ENCODE data around the gene RAD54L. TPM values are rescaled to one million over a fixed set of nuclear protein-coding genes. Genes with fewer than 3 reads are reported as not detected.

Gene RAD54L
- total RNA-seq, 1 donor from 2014 or later, result 0.71 TPM

DNA sequence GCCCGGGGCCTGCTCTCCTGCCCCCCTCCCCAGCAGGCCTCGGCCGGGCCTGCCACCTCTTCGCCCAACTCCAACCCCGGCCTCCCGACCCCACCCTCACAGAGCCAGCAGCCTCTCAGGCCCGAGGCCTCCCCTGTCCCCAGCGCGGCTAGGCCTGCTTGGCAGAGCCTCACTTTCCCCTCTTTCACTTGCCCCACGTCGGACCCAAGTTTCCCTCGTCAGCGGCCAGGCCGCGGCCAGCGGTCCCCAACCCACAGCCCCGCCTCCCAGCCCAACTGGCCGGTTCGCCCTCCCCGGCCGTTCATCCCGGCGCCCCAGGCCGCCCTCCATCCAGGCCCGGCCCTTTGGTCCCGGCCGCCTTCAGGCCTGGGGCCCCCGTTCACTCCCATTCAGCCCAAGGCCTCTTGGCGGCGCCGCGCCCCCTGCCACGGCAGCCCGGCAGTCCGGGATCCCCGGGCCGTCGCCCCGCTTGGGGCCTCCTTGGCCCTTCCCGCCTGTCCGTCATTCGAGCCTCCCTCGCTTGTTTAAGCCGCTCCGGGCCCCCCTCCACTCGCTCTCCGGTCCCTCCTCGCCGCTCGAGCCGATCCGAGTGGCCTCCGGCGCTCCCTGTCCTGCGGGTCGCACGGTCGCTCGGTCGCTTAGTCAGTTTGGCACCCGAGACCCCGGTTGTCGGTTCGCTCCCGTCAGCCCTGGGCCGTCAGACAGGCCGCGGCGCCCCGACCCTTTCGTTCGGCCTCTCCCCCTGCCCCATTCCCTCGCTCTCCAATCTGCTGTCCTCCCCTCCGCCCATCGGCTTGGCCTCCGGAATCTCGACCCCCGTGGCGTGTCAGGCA, 54.5 kb downstream of the RAD54L start:
- peak overlapping the region; percentile 98 for H3K27ac ChIP-seq (replicated peaks)
- H3K9me3 ChIP-seq (replicated peaks), result no peaks in the 10 kb centered on the region
- TF ChIP-seq, protein P1, sequence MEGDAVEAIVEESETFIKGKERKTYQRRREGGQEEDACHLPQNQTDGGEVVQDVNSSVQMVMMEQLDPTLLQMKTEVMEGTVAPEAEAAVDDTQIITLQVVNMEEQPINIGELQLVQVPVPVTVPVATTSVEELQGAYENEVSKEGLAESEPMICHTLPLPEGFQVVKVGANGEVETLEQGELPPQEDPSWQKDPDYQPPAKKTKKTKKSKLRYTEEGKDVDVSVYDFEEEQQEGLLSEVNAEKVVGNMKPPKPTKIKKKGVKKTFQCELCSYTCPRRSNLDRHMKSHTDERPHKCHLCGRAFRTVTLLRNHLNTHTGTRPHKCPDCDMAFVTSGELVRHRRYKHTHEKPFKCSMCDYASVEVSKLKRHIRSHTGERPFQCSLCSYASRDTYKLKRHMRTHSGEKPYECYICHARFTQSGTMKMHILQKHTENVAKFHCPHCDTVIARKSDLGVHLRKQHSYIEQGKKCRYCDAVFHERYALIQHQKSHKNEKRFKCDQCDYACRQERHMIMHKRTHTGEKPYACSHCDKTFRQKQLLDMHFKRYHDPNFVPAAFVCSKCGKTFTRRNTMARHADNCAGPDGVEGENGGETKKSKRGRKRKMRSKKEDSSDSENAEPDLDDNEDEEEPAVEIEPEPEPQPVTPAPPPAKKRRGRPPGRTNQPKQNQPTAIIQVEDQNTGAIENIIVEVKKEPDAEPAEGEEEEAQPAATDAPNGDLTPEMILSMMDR (IDR thresholded peaks at IDR 0.05; ENCODE audit: borderline replicate concordance), result no peak
- DNase-seq, result peak; percentile 50
- H3K36me3 ChIP-seq, result peaks cover 19% of the 10 kb centered on the region
- intact Hi-C loops (cut with micrococcal nuclease), result no loop called here
- H3K4me3 ChIP-seq, result peak overlapping the region; percentile 99
- no peaks in the 10 kb centered on the region for H3K27me3 ChIP-seq (ENCODE audit: low read depth)
- peaks cover 87% of the 10 kb centered on the region for H3K4me1 ChIP-seq

DNA sequence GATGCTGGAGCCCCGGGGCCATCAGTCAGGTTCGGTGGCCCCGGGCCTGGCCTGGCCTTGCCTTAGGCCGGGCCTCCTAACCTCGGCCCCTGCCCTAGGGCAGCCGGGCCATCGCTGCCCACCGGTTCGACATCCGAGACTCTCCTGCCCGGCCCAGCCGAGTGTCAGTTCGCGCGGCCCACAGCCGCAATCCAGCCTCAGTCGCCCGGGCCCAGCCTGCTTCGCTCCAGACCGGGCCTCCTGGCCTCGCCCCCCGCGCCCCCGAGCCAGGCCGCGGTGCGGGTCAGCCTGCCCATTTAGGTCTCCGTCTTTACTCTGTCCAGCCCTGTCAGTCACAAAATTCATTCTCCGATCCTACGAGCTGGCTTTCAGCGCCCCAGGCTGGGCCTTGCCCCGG, 55.1 kb downstream of the RAD54L start:
- Histone ChIP-seq H3K4me1 (peaks cover 92% of the 10 kb centered on the region), H3K4me3 (peak overlapping the region; percentile 99), H3K27me3 (ENCODE audit: low read depth) (no peaks in the 10 kb centered on the region), H3K9me3 (replicated peaks) (no peaks in the 10 kb centered on the region), H3K36me3 (peaks cover 17% of the 10 kb centered on the region), H3K27ac (replicated peaks) (peak overlapping the region; percentile 98)
- DNase-seq, result no peak
- TF ChIP-seq, protein P1 (IDR thresholded peaks at IDR 0.05; ENCODE audit: borderline replicate concordance), result no peak
- intact Hi-C loops (cut with micrococcal nuclease), result no loop called here

DNA sequence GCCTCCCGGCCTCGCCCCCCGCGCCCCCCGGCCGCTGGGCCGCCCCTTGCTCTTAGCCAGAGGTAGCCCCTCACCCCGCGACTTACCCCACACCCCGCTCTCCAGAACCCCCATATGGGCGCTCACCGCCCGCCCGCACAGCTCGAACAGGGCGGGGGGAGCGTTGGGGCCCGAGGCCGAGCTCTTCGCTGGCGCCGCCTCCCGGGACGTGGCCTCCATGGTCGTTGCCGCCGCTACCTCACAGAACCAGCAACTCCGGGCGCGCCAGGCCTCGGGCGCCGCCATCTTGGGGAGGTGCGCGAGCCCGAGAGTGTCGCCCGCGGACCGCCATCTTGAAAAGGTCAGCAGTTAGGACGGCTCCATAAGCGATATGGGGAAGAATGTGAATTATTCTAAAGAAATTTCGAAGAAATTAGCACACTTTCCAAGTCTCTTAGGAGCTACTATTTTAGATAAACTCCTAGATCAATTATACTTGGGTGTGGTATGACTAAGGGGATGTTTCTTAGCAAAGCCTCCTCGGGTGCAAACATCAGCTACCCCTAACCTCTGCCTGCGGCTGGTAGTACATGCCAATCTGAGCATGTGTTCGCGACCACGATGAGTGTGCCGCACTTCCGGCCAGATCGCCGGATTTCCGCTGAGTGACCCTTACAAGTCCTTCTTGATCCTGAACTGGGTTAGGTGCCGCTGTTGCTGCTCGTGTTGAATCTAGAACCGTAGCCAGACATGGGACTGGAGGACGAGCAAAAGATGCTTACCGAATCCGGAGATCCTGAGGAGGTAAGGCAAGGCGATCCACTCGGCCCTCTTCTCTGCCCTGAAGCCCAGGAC, 55.7 kb downstream of the RAD54L start, which contains the start of the genes LRRC41 and UQCRH:
TSS of gene LRRC41 (minus strand) at position 579 of the 834 bp plus-strand sequence. CDS start at position 285, 294 bp downstream.
TSS of gene UQCRH (plus strand) at position 661 of the 834 bp plus-strand sequence. CDS start at position 730, 69 bp downstream.
- Histone ChIP-seq H3K27ac (replicated peaks) (peak within 1 kb of the TSS; percentile 98), H3K4me3 (peak within 1 kb of the TSS; percentile 99), H3K9me3 (replicated peaks) (no peaks in the 10 kb centered on the region), H3K27me3 (ENCODE audit: low read depth) (no peaks in the 10 kb centered on the region), H3K36me3 (peaks cover 16% of the 10 kb centered on the region), H3K4me1 (peaks cover 92% of the 10 kb centered on the region)
- TF ChIP-seq, protein P1 (IDR thresholded peaks at IDR 0.05; ENCODE audit: borderline replicate concordance), result no peak
- peak; percentile 95 for DNase-seq
- intact Hi-C loops (cut with micrococcal nuclease), result no loop called here

DNA sequence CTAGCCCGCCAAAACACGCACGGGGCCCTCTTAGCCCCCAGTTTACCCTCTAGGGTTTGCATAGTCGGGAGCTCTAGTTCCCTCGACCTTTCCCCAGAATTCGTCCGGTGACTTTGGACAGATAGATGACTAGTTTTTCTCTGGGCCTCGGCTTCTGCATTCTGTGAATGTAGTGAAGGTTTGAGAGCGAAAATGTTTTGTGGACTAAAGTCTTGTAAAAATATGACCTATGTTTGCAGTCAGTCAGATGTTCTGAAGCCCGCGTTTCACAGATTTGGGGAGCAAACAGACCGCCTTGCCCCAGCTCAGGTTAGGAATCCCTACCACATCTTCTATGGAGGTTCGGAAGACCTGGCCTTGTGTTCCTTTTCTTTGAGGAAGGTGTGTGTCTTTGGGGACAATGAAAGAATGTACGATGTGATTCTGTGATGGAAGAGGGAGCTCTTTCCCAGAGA, 56.3 kb downstream of the RAD54L start:
- H3K27ac ChIP-seq (replicated peaks), result peak overlapping the region; percentile 98
- H3K27me3 ChIP-seq (ENCODE audit: low read depth), result no peaks in the 10 kb centered on the region
- TF ChIP-seq, protein P1 (IDR thresholded peaks at IDR 0.05; ENCODE audit: borderline replicate concordance), result no peak
- no peaks in the 10 kb centered on the region for H3K9me3 ChIP-seq (replicated peaks)
- no peak for DNase-seq
- peaks cover 92% of the 10 kb centered on the region for H3K4me1 ChIP-seq
- H3K36me3 ChIP-seq, result peaks cover 23% of the 10 kb centered on the region
- H3K4me3 ChIP-seq, result peak overlapping the region; percentile 99
- intact Hi-C loops (cut with micrococcal nuclease), result no loop called here

DNA sequence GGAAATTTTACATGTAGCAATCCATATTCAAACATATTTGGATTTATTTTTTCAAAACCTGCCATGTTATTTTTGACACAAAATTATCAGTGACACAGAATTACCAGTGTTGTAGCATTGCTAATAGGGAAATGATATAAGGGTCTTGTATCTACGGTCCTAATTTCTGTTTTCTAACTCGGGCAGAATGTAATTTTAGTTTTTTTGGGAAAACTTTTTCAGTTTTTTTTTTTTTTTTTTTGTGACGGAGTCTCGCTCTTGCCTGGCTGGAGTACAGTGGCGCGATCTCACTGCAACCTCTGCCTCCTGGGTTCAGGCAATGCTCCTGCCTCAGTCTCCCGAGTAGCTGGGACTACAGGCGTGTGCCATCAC, 58.6 kb downstream of the RAD54L start:
- peak overlapping the region; percentile 99 for H3K4me3 ChIP-seq
- H3K4me1 ChIP-seq, result peaks cover 75% of the 10 kb centered on the region
- no peak overlapping the region for H3K27ac ChIP-seq (replicated peaks)
- DNase-seq, result no peak
- intact Hi-C loops (cut with micrococcal nuclease), result no loop called here
- no peaks in the 10 kb centered on the region for H3K27me3 ChIP-seq (ENCODE audit: low read depth)
- TF ChIP-seq, protein P1 (IDR thresholded peaks at IDR 0.05; ENCODE audit: borderline replicate concordance), result no peak
- peaks cover 44% of the 10 kb centered on the region for H3K36me3 ChIP-seq
- H3K9me3 ChIP-seq (replicated peaks), result no peaks in the 10 kb centered on the region
